Suppressor macrophage treated with lipopolysaccharide for 1 hour (primary cell): ENCODE data around the gene STX18.
"Not testable (repeated sequence)": the region's sequence is repeated elsewhere in the genome, so short reads cannot be mapped to it uniquely, and the experiment has no call there.

ENCODE experiments used
- DNase-seq, 3 donors: peaks; one replicate each; pipeline ENCODE4 v3.0.0-alpha.2; 2020 to 2022

Gene STX18

DNA sequence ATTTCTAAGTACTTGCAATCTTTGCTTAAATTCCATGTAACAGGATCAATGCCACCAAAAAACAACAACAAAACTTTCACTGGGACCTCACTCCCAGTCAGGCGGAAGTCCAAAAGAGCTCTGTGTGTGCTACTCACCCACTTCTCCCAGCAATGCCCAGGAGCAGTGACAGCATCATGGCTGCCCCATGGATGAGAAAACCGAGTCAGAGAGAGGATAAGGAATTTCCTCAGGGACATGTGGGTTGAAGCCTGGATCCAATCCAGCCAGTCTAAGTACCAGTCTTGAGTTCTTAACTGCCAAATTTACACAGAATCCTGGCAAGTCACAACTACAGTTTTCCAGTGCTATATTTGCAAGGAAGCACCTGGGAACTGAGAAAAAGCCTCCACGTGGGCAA, 64.5 kb downstream of the STX18 start:
- no peak for DNase-seq

DNA sequence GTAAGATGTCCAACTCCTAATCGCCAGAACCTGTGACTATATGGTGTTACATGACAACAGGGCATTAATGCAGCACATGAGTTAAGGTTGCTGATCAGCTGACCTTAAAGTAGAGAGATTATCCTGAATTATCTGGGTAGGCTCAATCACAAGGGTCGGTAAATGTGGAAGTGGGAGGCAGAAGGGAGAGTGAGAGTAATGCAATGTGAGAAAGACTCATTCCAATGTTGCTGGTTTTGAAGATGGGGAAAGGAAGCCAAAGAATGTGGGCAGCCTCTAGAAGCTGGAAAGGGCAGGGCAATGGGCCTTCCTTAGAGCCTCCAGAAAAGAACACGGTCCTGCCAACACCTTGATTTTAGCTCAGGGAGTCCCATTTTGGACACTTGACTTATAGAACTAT, 67.4 kb downstream of the STX18 start:
- DNase-seq, result no peak

DNA sequence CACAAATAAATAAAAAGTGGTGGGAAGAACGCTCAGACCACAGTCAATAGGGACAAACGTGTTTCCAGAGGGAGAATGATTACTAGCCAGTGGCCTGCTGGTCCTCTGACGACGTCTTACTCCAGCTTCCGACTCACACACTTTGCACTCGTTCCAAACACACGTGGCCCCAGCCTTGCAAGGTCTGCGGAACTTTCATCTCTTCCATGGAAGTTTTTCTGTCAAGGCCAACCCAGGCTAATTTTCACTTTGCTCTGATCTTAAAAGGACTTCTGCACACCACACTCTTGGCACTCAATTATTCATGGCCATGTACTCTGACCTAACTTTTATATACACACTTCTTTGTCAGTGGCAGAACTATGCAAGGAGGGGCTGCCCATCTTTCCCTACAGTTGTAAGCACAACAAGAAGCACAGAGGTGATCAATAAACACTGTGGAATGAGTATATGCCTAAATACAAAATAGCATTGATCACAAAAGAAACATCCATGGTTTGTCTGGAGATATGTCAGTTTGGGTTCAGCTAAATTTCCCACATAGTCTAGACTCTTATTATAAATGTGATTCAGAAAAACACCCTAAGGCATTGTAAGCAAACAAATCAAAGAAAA, 69.4 kb downstream of the STX18 start:
- DNase-seq, result no peak

- DNase-seq, result no peak
These were observed 70.7 kb downstream of the STX18 start for GRCh38 chr4:4471195-4471594.

DNA sequence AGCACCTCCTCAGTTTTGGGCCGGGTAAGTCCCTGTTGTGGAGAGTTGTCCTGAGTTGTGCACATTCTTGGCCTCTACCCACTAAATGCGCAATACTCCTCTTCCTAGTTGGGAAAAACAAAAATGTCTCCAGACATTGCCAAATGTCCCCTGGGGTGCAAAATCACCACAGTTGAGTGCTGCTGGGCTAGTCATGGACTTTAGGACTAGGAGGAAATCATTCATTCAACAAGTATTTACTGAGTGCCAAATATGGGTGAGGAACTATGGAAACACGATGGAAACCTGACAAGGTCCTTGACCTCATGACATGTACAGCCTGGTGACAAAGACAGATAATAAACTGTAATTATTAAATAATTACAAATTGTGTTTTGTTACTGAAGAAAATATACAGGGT, 71.6 kb downstream of the STX18 start:
- DNase-seq, result no peak

DNA sequence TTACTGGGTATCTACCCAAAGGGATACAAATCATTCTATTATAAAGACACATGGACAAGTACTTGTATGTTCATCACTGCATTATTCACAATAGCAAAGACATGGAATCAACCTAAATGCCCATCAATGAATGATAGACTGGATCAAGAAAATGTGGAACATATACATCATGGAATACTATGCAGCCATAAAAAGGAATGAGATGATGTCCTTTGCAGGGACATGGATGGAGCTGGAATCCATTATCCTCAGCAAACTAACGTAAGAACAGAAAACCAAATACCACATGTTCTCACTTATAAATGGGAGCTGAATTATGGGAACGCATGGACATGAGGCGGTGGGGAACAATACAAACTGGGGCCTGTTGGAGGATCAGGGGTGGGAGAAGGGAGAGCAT, 76.6 kb downstream of the STX18 start:
- DNase-seq, result not testable (repeated sequence)

GRCh38 chr4:4462970-4463369, 78.9 kb downstream of the STX18 start:
- no peak for DNase-seq

DNA sequence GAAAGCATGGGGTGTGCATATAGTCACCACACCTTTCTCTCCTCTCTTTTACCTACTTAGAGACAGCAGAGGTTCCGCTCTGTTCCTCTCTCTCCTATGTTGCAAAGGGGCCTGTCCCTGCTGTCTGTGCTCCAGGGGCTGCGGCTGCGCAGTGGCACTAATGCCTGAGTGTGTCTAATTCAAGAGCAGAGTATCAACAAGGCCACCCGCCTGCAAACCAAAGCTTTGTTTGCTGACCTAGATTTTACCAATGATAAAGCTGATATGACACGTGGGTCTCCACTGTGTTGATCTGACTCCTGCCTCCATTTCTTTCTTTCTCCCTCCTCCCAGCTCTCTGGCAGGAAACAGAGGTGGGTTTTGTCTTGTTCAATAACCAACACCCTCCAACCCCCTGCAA, 80.0 kb downstream of the STX18 start:
- DNase-seq, result no peak

- no peak for DNase-seq
These were observed 80.7 kb downstream of the STX18 start for GRCh38 chr4:4461178-4461577.

GRCh38 chr4:4460759-4461158, 81.1 kb downstream of the STX18 start:
- no peak for DNase-seq

DNA sequence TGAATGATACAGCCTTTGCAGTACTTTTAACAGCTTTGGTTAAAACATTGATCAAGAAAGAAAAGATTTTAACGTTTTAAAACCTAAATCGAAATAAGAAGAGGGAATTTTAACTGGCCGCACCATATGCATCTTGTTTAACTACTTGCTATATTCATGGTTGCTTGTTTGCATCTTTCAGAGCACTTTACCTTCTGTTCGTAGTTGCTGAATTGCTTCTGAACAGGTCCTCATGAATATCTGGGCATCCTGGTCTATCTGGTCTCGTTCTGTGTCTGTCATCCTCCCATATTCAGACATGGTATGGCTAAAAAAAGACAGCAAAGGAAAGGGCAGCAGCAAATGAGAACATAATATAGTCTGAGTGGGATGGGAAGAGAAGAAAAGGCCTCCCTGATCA, 82.7 kb downstream of the STX18 start:
- no peak for DNase-seq

- no peak for DNase-seq
These were observed 83.9 kb downstream of the STX18 start for GRCh38 chr4:4457803-4458553.

- no peak for DNase-seq
These were observed 84.9 kb downstream of the STX18 start for GRCh38 chr4:4456816-4457578.

- no peak for DNase-seq
These were observed 85.5 kb downstream of the STX18 start for GRCh38 chr4:4456351-4456750.

DNA sequence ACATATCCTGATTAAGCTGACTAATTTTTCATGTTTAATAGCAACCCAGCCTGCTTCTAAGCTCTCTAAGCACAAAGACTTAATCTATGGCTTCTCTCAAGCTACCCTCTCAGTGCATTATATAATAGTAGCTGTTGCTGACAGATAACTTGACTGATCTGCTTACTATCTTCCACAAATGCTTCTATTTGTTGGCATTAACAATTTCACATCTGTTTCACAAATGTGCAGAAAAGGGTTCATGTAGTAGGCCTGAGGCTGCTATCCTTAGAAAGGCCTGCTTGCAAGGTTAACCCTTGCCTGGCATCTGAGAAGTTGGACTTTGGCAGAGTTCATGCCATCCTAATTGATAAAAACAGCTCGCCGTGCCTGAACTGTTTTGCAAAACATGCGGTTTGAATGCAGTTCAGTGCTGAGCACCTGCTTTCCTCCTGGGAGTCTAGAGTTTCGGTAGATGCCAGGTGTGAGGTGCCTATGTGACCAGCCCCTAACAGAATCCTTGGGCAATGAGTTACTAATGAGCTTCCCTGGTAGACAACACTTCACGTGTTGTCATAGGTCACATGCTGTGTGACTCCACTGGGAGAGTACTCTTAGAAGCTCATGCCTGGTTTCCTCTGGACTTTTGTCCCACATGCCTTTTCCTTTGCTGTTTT, 86.5 kb downstream of the STX18 start:
- DNase-seq, result no peak

- no peak for DNase-seq
These were observed 95.4 kb downstream of the STX18 start for GRCh38 chr4:4446434-4446833.

DNA sequence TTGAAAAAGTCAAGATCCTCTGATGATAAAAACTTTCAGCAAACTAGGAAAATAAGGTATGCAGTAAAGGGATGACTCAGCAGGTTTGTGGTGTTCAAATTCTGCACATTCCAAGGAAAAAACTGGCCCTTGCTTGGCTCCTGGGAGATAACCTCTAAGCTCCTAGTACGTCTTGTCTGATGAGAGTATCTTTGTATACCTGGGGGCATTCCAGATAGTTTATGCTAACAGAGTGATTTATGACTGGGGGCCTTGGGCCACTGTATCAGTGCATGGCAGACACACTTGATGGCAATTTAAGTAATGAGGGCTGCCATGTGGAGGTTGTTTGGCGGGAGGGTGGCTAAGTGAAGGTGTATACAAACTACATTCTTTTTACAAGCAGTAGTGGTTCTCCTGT, 98.0 kb downstream of the STX18 start:
- DNase-seq, result no peak

DNA sequence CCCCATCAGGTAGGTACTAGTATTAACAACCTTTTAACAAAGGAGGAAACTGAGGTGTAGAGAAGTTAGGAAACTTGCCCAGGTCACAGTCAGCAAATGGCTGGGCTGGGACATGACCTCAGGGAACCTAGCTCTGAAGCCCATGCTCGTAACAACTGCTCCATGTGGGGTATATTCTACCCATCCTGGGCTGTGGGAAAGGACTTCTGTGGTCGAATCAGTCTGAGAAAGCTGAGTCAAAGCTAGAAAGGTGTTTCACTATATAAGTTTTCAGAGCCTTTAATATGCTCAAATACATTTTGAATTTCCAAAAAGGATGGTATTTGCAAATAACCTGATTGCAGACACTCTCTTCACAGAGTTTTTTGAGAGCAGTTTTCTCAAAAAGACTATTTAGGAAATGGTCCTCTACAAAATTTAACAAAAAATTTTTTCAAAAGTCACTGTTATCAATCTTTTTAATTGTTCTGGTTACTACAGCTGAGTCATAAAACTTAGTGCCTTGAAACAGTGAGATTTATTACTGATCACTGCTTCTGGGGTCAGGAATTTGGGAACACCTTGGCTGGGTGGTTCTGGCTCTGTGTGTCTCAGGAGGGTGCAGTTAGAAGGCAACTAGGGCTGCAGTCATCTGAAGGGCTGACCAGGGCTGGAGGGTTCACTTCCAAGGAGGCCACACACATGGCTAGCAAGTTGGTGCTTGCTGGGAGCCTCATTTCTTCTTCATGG, 101.4 kb downstream of the STX18 start:
- no peak for DNase-seq

DNA sequence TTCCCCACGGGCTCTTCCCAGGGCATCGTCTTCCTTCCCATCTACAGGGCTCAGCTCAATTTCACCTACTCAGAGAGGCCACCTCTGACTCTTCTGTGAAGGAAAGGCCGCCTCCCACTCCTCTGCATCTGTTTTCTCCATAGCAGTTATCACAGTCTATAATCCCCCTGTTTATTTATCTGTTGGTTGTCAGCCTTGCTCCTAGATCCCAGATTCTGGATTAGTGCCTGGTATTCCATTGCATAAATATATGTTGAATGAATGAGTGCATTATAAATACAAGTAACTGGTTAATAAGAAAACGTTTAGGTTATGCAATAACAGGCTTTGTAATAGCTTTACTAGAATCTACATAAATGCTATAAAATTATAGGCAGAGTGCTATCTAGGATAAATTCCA, 102.1 kb downstream of the STX18 start:
- no peak for DNase-seq

DNA sequence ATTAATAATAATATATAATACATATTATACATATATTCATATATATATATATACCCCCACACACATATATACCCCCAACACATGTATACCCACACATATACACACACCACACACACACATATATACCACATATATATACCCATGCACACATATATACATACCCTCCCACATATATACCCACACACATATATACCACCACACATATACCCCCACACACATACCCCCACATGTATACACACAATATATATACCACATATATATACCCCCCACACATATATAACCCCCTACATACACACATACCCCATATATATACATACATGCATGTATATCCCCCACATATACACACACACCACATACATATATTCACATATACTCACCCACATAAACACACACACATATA, 103.0 kb downstream of the STX18 start:
- DNase-seq, result no peak

DNA sequence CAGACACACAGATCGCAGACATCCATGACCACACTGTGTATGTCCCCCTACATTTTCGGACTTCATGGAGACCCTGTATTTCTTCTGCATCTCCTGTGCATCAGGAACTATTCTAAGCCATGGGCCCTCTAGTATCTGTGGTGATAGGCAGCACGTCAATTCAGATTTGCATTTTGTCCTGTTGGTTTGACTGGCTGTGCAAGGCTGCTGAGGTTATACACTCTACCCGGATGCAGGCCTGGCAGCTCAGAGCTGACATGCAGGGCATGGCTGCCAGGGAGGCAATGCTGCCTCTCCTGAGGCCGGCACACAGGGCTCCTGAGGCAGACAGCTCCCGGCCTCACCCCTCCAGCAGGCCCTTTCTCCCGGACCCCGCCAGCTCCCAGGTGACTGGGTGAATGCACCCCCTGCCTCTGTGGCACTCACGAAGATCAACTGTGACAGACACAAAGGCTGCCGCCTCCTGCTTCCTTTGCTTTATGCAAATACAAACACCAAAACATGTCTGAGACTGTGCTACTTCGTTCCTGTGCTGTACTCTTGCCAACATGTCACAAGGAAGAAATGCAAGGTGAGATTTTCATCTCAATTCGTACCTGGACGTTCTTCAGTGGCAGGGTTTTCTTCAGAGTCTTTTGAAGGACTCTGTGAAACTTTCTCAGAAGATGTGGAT, 103.9 kb downstream of the STX18 start:
- DNase-seq, result no peak

DNA sequence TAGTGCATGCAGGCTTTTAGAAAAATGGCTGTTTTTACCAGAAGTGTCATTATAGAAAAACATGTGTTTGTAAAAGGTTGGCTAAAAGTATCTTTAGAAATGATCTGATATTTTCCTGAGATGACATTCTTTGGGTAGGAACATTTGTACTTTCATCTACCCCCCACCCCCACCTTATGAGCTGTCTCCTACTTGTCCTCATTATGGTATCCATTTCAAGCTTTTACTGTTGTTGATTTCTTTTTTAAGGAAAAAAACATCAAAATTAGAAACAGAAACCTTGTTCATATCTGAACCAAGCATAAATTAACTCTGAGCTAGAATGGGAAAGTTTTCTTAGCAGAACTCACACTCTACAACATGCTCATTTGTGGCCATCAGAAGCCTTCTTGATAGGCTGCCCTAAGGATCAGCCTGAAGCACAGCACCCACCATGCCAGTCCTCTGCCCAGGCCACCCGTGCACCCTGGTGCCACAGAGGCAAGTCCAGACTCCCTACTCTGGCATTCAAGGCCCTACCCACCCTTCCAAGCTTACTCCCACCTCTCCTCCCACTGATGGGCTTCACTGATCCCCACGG, 105.5 kb downstream of the STX18 start:
- DNase-seq, result no peak
